Lower lobe of right lung (tissue), 2 donors: ENCODE results near the gene UVRAG. TPM values are rescaled to one million over a fixed set of nuclear protein-coding genes. Genes with fewer than 3 reads are reported as not detected.

Experiments
- ATAC-seq, 2 donors: fragments of 200-7000 bp; cut with Tn5 transposase; one replicate each; pipeline ENCODE4 v1.9.1; 2020 to 2022; ENCODE audit warnings: mild to moderate bottlenecking in 2 of 2, moderate library complexity in 2 of 2
- DNase-seq: peaks from one replicate; pipeline ENCODE4 v3.0.0-alpha.2; 2020
- H3K27ac ChIP-seq: fragments of 200-600 bp; one replicate; pipeline ENCODE4 v1.8.0; 2022
- H3K27me3 ChIP-seq: fragments of 200-600 bp; one replicate; pipeline ENCODE4 v1.8.0; 2022; ENCODE audit warnings: low read depth
- H3K36me3 ChIP-seq: fragments of 200-600 bp; one replicate; pipeline ENCODE4 v1.8.0; 2022; ENCODE audit warnings: mild to moderate bottlenecking
- H3K4me1 ChIP-seq: fragments of 200-600 bp; one replicate; pipeline ENCODE4 v1.8.0; 2022
- H3K4me3 ChIP-seq: fragments of 200-600 bp; one replicate; pipeline ENCODE4 v1.8.0; 2022; ENCODE audit warnings: mild to moderate bottlenecking
- H3K9me3 ChIP-seq: fragments of 200-600 bp; one replicate; pipeline ENCODE4 v1.8.0; 2022
- CTCF ChIP-seq: fragments of 200-600 bp; IDR thresholded peaks from one replicate; pipeline ENCODE4 v1.8.0; 2022; ENCODE audit warnings: antibody characterized with exemption, mild to moderate bottlenecking
- intact Hi-C: fragments of 100-400 bp; cut with DNase I; formaldehyde crosslinking; loops from one replicate; pipeline ENCODE4 v1.11.0; 2022
- total RNA-seq: library from RNA; stranded (reverse); fragmentation: NEBNext Ultra II Directional; extraction: Animal tissue kit (Norgen Biotek cat#: 25700); gene quantifications from one replicate; pipeline ENCODE4 v1.2.1, GENCODE V29; 2021
- donor health status: DM: no; HTN: yes; CAD: no; lungs with severe emphysema.

UVRAG gene
- total RNA-seq, 1 donor from 2014 or later = 36.0 TPM

- intact Hi-C loops = no loop called here
- no peaks in the 10 kb centered on the region for H3K27me3 ChIP-seq
- no peaks in the 10 kb centered on the region for H3K36me3 ChIP-seq
- peaks cover 51% of the 10 kb centered on the region for H3K4me1 ChIP-seq
- ATAC-seq (peak in 1 of 2 donors; percentile 48), DNase-seq (no peak)
- TF ChIP-seq CTCF = no peak
- H3K27ac ChIP-seq = peak overlapping the region; percentile 7
- no peak overlapping the region for H3K4me3 ChIP-seq
- H3K9me3 ChIP-seq = no peaks in the 10 kb centered on the region
These were observed 304.8 kb downstream of the UVRAG start for GRCh38 chr11:76119779-76120178.

GRCh38 chr11:76120513-76121101 lies 305.6 kb downstream of the UVRAG start:
- intact Hi-C loops = no loop called here
- Histone ChIP-seq H3K4me3 (no peak overlapping the region), H3K27ac (peak overlapping the region; percentile 7), H3K36me3 (no peaks in the 10 kb centered on the region), H3K9me3 (no peaks in the 10 kb centered on the region), H3K27me3 (no peaks in the 10 kb centered on the region), H3K4me1 (peaks cover 59% of the 10 kb centered on the region)
- ATAC-seq = no peak
- DNase-seq = no peak
- TF ChIP-seq CTCF = no peak

DNA sequence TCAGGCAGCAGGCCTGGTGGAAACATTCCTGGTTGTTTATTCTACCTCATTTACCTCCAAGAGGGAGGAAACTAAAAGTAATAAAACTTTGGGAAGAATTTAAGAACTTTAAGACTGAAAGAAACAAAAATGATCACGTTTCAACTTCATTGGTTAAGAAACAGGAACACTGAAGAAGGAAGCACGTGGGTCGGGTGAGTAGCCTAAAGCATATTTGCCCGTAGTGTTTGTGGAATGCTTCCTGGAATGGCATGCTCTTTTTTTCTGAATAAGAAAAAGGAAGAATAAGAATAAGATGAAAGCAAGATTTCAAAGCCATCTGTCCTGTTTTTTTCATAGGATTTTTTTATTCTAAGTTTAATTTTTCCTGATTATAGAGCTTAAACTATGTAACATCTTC lies 308.2 kb downstream of the UVRAG start:
- H3K4me1 ChIP-seq = peaks cover 59% of the 10 kb centered on the region
- no peak overlapping the region for H3K27ac ChIP-seq
- no peaks in the 10 kb centered on the region for H3K9me3 ChIP-seq
- H3K36me3 ChIP-seq = no peaks in the 10 kb centered on the region
- no peak for TF ChIP-seq CTCF
- DNase-seq (no peak), ATAC-seq (peak in 1 of 2 donors; percentile 66)
- intact Hi-C loops = no loop called here
- no peaks in the 10 kb centered on the region for H3K27me3 ChIP-seq
- H3K4me3 ChIP-seq = no peak overlapping the region

DNA sequence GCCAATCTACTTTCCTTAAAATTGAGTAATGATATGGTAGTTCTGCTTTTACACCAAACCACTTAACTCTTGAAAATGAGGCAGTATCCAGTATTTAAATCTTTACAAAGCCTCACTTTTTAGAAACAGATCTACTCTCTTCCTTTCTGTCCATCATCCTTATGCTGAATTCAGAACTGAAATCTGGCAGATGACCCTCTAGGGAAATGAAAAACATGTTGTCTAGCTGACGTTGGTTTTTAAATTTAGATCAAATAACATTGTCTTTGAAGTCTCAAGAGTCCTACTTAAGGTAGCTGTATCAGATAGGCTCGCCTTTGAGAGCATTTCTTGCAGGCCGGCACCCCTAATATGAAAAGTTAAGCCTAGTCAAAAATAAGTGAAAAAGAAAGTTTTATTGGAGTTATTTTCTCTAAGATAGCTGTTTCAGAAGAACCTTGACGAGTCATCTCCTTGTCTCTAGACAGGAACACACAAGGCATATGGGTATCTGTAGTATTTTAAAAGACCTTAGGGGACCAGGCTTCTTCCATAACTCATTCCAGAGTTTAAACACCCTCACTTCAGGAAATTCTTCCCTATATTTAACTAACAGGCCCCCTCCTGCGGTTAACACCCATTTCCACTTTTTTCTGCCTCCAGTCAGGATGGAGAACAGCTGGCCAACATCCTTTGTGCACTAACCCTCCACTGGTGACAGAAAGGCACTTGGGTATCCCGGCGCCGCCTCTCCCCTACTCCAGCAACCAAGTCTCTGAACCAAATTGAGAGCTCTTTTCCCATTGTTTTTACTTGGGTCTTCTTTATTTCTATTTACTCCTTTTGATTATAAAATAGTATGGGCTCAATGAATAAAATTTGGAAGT lies 310.1 kb downstream of the UVRAG start:
- Histone ChIP-seq H3K27me3 (no peaks in the 10 kb centered on the region), H3K27ac (no peak overlapping the region), H3K4me1 (peaks cover 44% of the 10 kb centered on the region), H3K9me3 (no peaks in the 10 kb centered on the region), H3K36me3 (no peaks in the 10 kb centered on the region), H3K4me3 (no peak overlapping the region)
- no peak for TF ChIP-seq CTCF
- no peak for ATAC-seq
- no peak for DNase-seq
- intact Hi-C loops = no loop called here

DNA sequence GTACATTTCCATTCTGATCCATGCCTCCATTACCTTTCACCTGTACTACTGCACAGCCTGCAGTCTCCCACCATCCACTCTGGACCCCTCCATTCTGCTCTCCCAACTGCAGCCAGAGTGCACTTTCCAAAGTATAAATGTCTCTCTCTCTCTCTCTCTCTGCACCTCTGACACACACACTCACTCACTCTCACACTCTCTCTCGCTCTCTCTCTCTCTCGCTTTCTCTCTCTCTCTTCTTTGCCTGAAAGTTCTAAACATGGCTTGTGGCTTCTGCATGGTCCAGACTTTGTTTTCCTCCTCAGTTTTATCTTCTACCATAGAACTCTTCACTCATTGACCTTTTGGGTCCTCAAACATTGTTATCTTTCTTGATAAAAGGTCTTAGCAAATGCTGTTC lies 314.7 kb downstream of the UVRAG start:
- Histone ChIP-seq H3K27ac (no peak overlapping the region), H3K36me3 (no peaks in the 10 kb centered on the region), H3K4me1 (peaks cover 8% of the 10 kb centered on the region), H3K9me3 (no peaks in the 10 kb centered on the region), H3K4me3 (no peak overlapping the region), H3K27me3 (no peaks in the 10 kb centered on the region)
- ATAC-seq (no peak), DNase-seq (no peak)
- intact Hi-C loops = no loop called here
- no peak for TF ChIP-seq CTCF
